HG03442 (cell line): Measurements from ENCODE around the gene NEDD4L.
A peak's percentile ranks its signal among the peaks of the same experiment; 100 is the strongest.

Source experiments
- ATAC-seq: cut with Tn5 transposase; IDR thresholded peaks from one replicate; pipeline ENCODE4 v1.9.1; 2021; ENCODE audit warnings: mild to moderate bottlenecking, moderate library complexity; ENCODE audit not compliant: unreplicated experiment

NEDD4L gene

GRCh38 chr18:58051765-58052460, 7.9 kb downstream of the NEDD4L start:
- ATAC-seq = peak; percentile 73

GRCh38 chr18:58052960-58053359, 8.9 kb downstream of the NEDD4L start:
- no peak for ATAC-seq

GRCh38 chr18:58054041-58054781, 10.2 kb downstream of the NEDD4L start:
- ATAC-seq = no peak

- no peak for ATAC-seq
These were observed 12.0 kb downstream of the NEDD4L start for GRCh38 chr18:58055890-58056558.

GRCh38 chr18:58056852-58057251, 12.8 kb downstream of the NEDD4L start:
- no peak for ATAC-seq

GRCh38 chr18:58057291-58057965, 13.4 kb downstream of the NEDD4L start:
- ATAC-seq = no peak

- ATAC-seq = no peak
These were observed 14.7 kb downstream of the NEDD4L start for GRCh38 chr18:58058720-58059119.

- no peak for ATAC-seq
These were observed 16.2 kb downstream of the NEDD4L start for GRCh38 chr18:58060254-58060653.

GRCh38 chr18:58061349-58061748, 17.3 kb downstream of the NEDD4L start:
- no peak for ATAC-seq

- ATAC-seq = no peak
These were observed 20.5 kb downstream of the NEDD4L start for GRCh38 chr18:58064406-58064998.

GRCh38 chr18:58065956-58066355, 21.9 kb downstream of the NEDD4L start:
- ATAC-seq = no peak

GRCh38 chr18:58067601-58068000, 23.6 kb downstream of the NEDD4L start:
- ATAC-seq = no peak

- ATAC-seq = no peak
These were observed 25.1 kb downstream of the NEDD4L start for GRCh38 chr18:58069099-58069498.

GRCh38 chr18:58069721-58070292, 25.8 kb downstream of the NEDD4L start:
- no peak for ATAC-seq

- ATAC-seq = no peak
These were observed 32.0 kb downstream of the NEDD4L start for GRCh38 chr18:58076052-58076451.

- ATAC-seq = no peak
These were observed 33.3 kb downstream of the NEDD4L start for GRCh38 chr18:58077329-58077728.

- ATAC-seq = no peak
These were observed 35.0 kb downstream of the NEDD4L start for GRCh38 chr18:58078889-58079573.

GRCh38 chr18:58080451-58080850, 36.4 kb downstream of the NEDD4L start:
- no peak for ATAC-seq

GRCh38 chr18:58087928-58088690, 44.1 kb downstream of the NEDD4L start:
- no peak for ATAC-seq
